DOHH2 (cell line): ENCODE data around the gene PITPNC1.

Experiments used
- H3F3A ChIP-seq: fragments of 200-600 bp; sonication (generic), shearing (Covaris generic); 2 replicates; pipeline ENCODE4 v1.6.0; 2016; ENCODE audit warnings: antibody characterized with exemption, mild to moderate bottlenecking; ENCODE audit not compliant: control insufficient read depth, insufficient read depth
- H3K27ac ChIP-seq: fragments of 200-600 bp; sonication (generic); 2 replicates; pipeline ENCODE4 v1.5.1; 2014; ENCODE audit warnings: low read depth, mild to moderate bottlenecking, low read length, moderate library complexity
- H3K27me3 ChIP-seq: fragments of 200-600 bp; sonication (generic); 2 replicates; pipeline ENCODE4 v1.6.1; 2014; ENCODE audit warnings: mild to moderate bottlenecking, low read length, mixed read lengths; ENCODE audit not compliant: control insufficient read depth
- H3K36me3 ChIP-seq: fragments of 200-600 bp; sonication (generic); 2 replicates; pipeline ENCODE4 v1.6.1; 2014; ENCODE audit warnings: mild to moderate bottlenecking, low read length, moderate library complexity, mixed read lengths; ENCODE audit not compliant: control insufficient read depth
- H3K4me1 ChIP-seq: fragments of 200-600 bp; sonication (generic); 2 replicates; pipeline ENCODE4 v1.6.1; 2014; ENCODE audit warnings: mild to moderate bottlenecking, low read length, mixed read lengths; ENCODE audit not compliant: control insufficient read depth
- H3K4me2 ChIP-seq: fragments of 200-600 bp; sonication (generic); 2 replicates; pipeline ENCODE4 v1.6.0; 2014; ENCODE audit warnings: mild to moderate bottlenecking, low read length, moderate library complexity
- H3K4me3 ChIP-seq: fragments of 200-600 bp; sonication (generic); 2 replicates; pipeline ENCODE4 v1.5.1; 2014; ENCODE audit warnings: mild to moderate bottlenecking, low read length, mixed read lengths
- H3K79me2 ChIP-seq: fragments of 200-600 bp; sonication (generic); 2 replicates; pipeline ENCODE4 v1.6.1; 2014; ENCODE audit warnings: mild to moderate bottlenecking, low read length, mixed read lengths; ENCODE audit not compliant: control insufficient read depth
- H3K9me2 ChIP-seq: fragments of 200-600 bp; sonication (generic); replicated peaks from 2 replicates; pipeline ENCODE4 v1.6.1; 2014; ENCODE audit warnings: mild to moderate bottlenecking, low read length, mixed read lengths; ENCODE audit not compliant: control insufficient read depth
- H3K9me3 ChIP-seq: fragments of 200-600 bp; sonication (generic); 2 replicates; pipeline ENCODE4 v1.6.1; 2014; ENCODE audit warnings: antibody characterized with exemption, low read length, mixed read lengths; ENCODE audit not compliant: control insufficient read depth, insufficient read depth
- H4K20me1 ChIP-seq: fragments of 200-600 bp; sonication (generic); 2 replicates; pipeline ENCODE4 v1.6.0; 2014; ENCODE audit warnings: low read depth, mild to moderate bottlenecking, antibody characterized with exemption, low read length, moderate library complexity; ENCODE audit not compliant: control insufficient read depth, insufficient read depth
- CTCF ChIP-seq: fragments of 200-600 bp; sonication (generic); IDR thresholded peaks from one replicate; pipeline ENCODE4 v1.5.1; 2014; ENCODE audit warnings: antibody characterized with exemption, mild to moderate bottlenecking, low read depth, low read length; ENCODE audit not compliant: poor library complexity, severe bottlenecking
- EZH2phosphoT487 ChIP-seq: fragments of 200-600 bp; sonication (generic); IDR thresholded peaks from 2 replicates; pipeline ENCODE4 v1.6.1; 2017; ENCODE audit warnings: borderline replicate concordance, mild to moderate bottlenecking, antibody characterized with exemption, low read length, moderate library complexity, mixed read lengths

PITPNC1 gene

GRCh38 chr17:67610061-67610460, 233.0 kb downstream of the PITPNC1 start:
- Histone ChIP-seq H3K27ac (no peak overlapping the region), H3K36me3 (no peaks in the 10 kb centered on the region)

DNA sequence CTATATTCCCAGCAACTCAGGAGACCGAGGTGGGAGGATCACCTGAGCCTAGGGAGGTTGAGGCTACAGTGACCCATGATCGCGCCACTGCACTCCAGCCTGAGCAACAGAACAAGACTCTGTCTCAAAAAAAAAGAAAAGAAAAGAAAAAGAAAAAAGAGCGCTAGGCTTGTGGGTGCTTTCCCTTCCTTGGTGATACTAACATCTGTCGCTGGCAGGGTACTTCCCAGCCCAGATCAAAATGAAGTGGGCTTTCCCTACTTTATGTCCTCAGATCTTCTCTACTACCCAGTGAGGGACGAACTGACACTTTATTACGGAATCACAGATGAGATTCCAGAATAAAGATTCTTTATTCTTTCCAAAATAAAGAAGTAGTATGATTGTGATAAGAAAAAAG, 236.9 kb downstream of the PITPNC1 start:
- Histone ChIP-seq H3K9me2 (no peaks in the 10 kb centered on the region), H4K20me1 (no peaks in the 10 kb centered on the region), H3K4me1 (no peaks in the 10 kb centered on the region), H3K27ac (no peak overlapping the region), H3K79me2 (no peaks in the 10 kb centered on the region), H3K36me3 (no peaks in the 10 kb centered on the region), H3K9me3 (no peaks in the 10 kb centered on the region), H3K4me2 (no peak overlapping the region), H3K27me3 (no peaks in the 10 kb centered on the region), H3K4me3 (no peak overlapping the region), H3F3A (no peaks in the 10 kb centered on the region)
- TF ChIP-seq EZH2phosphoT487, result no peak

More at GRCh38 chr17:67610061-67610460, 233.0 kb downstream of the PITPNC1 start:
- no peak overlapping the region for H3K4me3 ChIP-seq
- H3F3A ChIP-seq, result no peaks in the 10 kb centered on the region
- H3K79me2 ChIP-seq, result no peaks in the 10 kb centered on the region
- no peaks in the 10 kb centered on the region for H3K4me1 ChIP-seq
- H3K27me3 ChIP-seq, result no peaks in the 10 kb centered on the region
- no peak for TF ChIP-seq EZH2phosphoT487
- no peak for TF ChIP-seq CTCF
- no peak overlapping the region for H3K4me2 ChIP-seq
- H3K9me3 ChIP-seq, result no peaks in the 10 kb centered on the region
- no peaks in the 10 kb centered on the region for H4K20me1 ChIP-seq
- no peaks in the 10 kb centered on the region for H3K9me2 ChIP-seq

- no peaks in the 10 kb centered on the region for H3F3A ChIP-seq
- TF ChIP-seq EZH2phosphoT487, result no peak
- TF ChIP-seq CTCF, result no peak
- H4K20me1 ChIP-seq, result no peaks in the 10 kb centered on the region
- no peaks in the 10 kb centered on the region for H3K36me3 ChIP-seq
- H3K27me3 ChIP-seq, result no peaks in the 10 kb centered on the region
- no peaks in the 10 kb centered on the region for H3K9me2 ChIP-seq
- H3K4me2 ChIP-seq, result no peak overlapping the region
- H3K4me3 ChIP-seq, result no peak overlapping the region
- H3K79me2 ChIP-seq, result no peaks in the 10 kb centered on the region
- no peaks in the 10 kb centered on the region for H3K9me3 ChIP-seq
- no peak overlapping the region for H3K27ac ChIP-seq
- H3K4me1 ChIP-seq, result no peaks in the 10 kb centered on the region
Observed at GRCh38 chr17:67615011-67615561, 238.0 kb downstream of the PITPNC1 start.

DNA sequence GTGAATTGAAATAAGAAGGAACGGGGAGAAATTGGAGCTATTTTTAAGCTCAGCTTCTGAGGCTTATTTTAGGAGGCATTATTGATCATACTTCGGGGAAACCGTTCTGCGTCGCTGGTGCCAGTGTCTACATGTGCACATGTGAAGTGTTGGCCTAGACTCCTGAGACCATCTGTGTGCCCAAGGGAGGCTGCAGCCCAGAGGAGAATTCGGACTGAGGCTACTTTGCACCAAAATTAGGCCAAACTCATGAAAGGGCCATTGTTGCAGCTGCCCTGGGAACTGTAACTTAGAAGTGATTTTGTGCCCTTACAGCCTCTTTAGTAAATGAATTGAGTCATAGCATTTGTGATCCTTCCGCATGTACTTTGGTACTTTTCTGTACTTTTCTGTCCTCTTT, 238.7 kb downstream of the PITPNC1 start:
- no peaks in the 10 kb centered on the region for H3K27me3 ChIP-seq
- no peaks in the 10 kb centered on the region for H3K4me1 ChIP-seq
- no peak overlapping the region for H3K4me2 ChIP-seq
- H3K9me2 ChIP-seq, result no peaks in the 10 kb centered on the region
- H3K27ac ChIP-seq, result no peak overlapping the region
- no peaks in the 10 kb centered on the region for H4K20me1 ChIP-seq
- TF ChIP-seq EZH2phosphoT487 (no peak), CTCF (no peak)
- H3F3A ChIP-seq, result no peaks in the 10 kb centered on the region
- no peaks in the 10 kb centered on the region for H3K79me2 ChIP-seq
- H3K4me3 ChIP-seq, result no peak overlapping the region
- H3K36me3 ChIP-seq, result no peaks in the 10 kb centered on the region
- no peaks in the 10 kb centered on the region for H3K9me3 ChIP-seq
